Adrenal gland (tissue), 5 donors: Measurements from ENCODE around the gene PLA2G12B.

Source experiments
- CTCF ChIP-seq, 6 experiments: fragments of 450-650 bp in 4 of 6; fragments of 200-600 bp in 2 of 6; sonication (generic) in 1 of 6; IDR thresholded peaks; 1 replicate in 5 of 6; 2 replicates in 1 of 6; pipeline versions ENCODE4 v1.5.1 to v1.8.0; 2016 to 2021; ENCODE audit warnings: antibody characterized with exemption in 6 of 6, mild to moderate bottlenecking in 2 of 6, moderate library complexity in 1 of 6
- POLR2A ChIP-seq, 2 donors: fragments of 450-650 bp; IDR thresholded peaks; one replicate each; pipeline ENCODE4 v1.6.1; 2017; ENCODE audit warnings: antibody characterized with exemption in 2 of 2, mild to moderate bottlenecking in 2 of 2, moderate library complexity in 1 of 2
- donor health status: DM: no; HTN: no; CAD: no.

- TF ChIP-seq CTCF (IDR thresholded peaks at IDR 0.05) (no peak), POLR2A (IDR thresholded peaks at IDR 0.05) (no peak)
These were observed 26.6 kb upstream of the PLA2G12B start for GRCh38 chr10:72981028-72981881.
